B cell (primary cell): ENCODE results near the gene PPFIA2. TPM values are rescaled to one million over a fixed set of nuclear protein-coding genes. Genes with fewer than 3 reads are reported as not detected.

ENCODE experiments used
- ATAC-seq: fragments of 200-7000 bp; cut with Tn5 transposase; one replicate; pipeline ENCODE4 v1.10.0; 2021; ENCODE audit warnings: low read depth, mild to moderate bottlenecking, moderate number of reproducible peaks, moderate library complexity
- CTCF ChIA-PET: fragments of 350-600 bp; sonication (Branson Sonifier 250); formaldehyde crosslinking; loops from one replicate; lab custom pipeline; 2021; ENCODE audit warnings: antibody characterized with exemption, inconsistent platforms; lab: Charles Lee
- POLR2A ChIA-PET: fragments of 350-600 bp; sonication (Branson Sonifier 250); formaldehyde crosslinking; loops from one replicate; lab custom pipeline; 2021; ENCODE audit warnings: antibody characterized with exemption; lab: Charles Lee
- DNase-seq: peaks from one replicate; pipeline ENCODE4 v3.0.0; 2013
- H2AFZ ChIP-seq: 2 replicates; pipeline ENCODE4 v1.6.1; 2012; ENCODE audit warnings: mild to moderate bottlenecking, low read depth, low read length; ENCODE audit not compliant: insufficient read depth, poor library complexity, severe bottlenecking
- H3K27ac ChIP-seq, 2 donors: 1 replicate in 1 of 2; 2 replicates in 1 of 2; pipeline ENCODE4 v1.5.1; 2012 to 2013; ENCODE audit warnings: low read length in 2 of 2, mild to moderate bottlenecking in 2 of 2, moderate library complexity in 1 of 2
- H3K27me3 ChIP-seq, 4 experiments: fragments of 200-600 bp in 1 of 4; sonication (generic) in 1 of 4; replicated peaks in 1 of 4; 1 replicate in 2 of 4; 2 replicates in 2 of 4; pipeline versions ENCODE4 v1.6.1 to v1.7.0; 2013 to 2016; ENCODE audit warnings: low read length in 3 of 4, mild to moderate bottlenecking in 2 of 4, mixed read lengths in 1 of 4, moderate library complexity in 1 of 4; ENCODE audit not compliant: insufficient read depth in 4 of 4, control insufficient read depth in 3 of 4; ENCODE audit errors: control extremely low read depth in 1 of 4
- H3K36me3 ChIP-seq, 2 experiments: replicated peaks in 1 of 2; 1 replicate in 1 of 2; 2 replicates in 1 of 2; pipeline versions ENCODE4 v1.6.1 to v1.7.1; 2013; ENCODE audit warnings: low read length in 1 of 2; ENCODE audit not compliant: insufficient read depth in 2 of 2, control insufficient read depth in 1 of 2; ENCODE audit errors: control extremely low read depth in 1 of 2, extremely low read depth in 1 of 2
- H3K4me1 ChIP-seq, 2 donors: fragments of 200-600 bp in 1 of 2; sonication (generic) in 1 of 2; 1 replicate in 1 of 2; 2 replicates in 1 of 2; pipeline versions ENCODE4 v1.5.1 to v1.6.1; 2013 to 2017; ENCODE audit warnings: low read length in 2 of 2; ENCODE audit not compliant: control insufficient read depth in 2 of 2, insufficient read depth in 2 of 2
- H3K4me2 ChIP-seq: replicated peaks from 2 replicates; pipeline ENCODE3; 2012; ENCODE audit warnings: mild to moderate bottlenecking, low read depth, low read length; ENCODE audit not compliant: poor library complexity, severe bottlenecking
- H3K4me3 ChIP-seq, 5 experiments: fragments of 200-600 bp in 1 of 5; sonication (generic) in 1 of 5; 1 replicate in 3 of 5; 2 replicates in 2 of 5; pipeline versions ENCODE4 v1.5.1 to v1.7.0; 2011 to 2016; ENCODE audit warnings: low read length in 4 of 5, mild to moderate bottlenecking in 4 of 5, low read depth in 2 of 5, control low read depth in 1 of 5, moderate library complexity in 1 of 5; ENCODE audit not compliant: insufficient read depth in 1 of 5; ENCODE audit errors: control extremely low read depth in 1 of 5, extremely low read depth in 1 of 5
- H3K79me2 ChIP-seq: fragments of 200-600 bp; sonication (generic); one replicate; pipeline ENCODE4 v1.6.0; 2016; ENCODE audit warnings: low read length; ENCODE audit not compliant: control insufficient read depth, insufficient read depth
- H3K9ac ChIP-seq: fragments of 200-600 bp; sonication (generic); 2 replicates; pipeline ENCODE4 v1.6.1; 2017; ENCODE audit warnings: mild to moderate bottlenecking, low read length, moderate library complexity
- H3K9me3 ChIP-seq, 3 donors: one replicate each; pipeline versions ENCODE4 v1.6.1 to v1.7.1; 2013; ENCODE audit warnings: low read length in 2 of 3; ENCODE audit not compliant: control insufficient read depth in 2 of 3, insufficient read depth in 1 of 3; ENCODE audit errors: control extremely low read depth in 1 of 3
- H4K20me1 ChIP-seq: 2 replicates; pipeline ENCODE4 v1.6.0; 2012; ENCODE audit warnings: mild to moderate bottlenecking, low read length; ENCODE audit not compliant: insufficient read depth, control insufficient read depth, poor library complexity, severe bottlenecking
- H3K27ac Mint-ChIP-seq: one replicate; pipeline ENCODE4 v1.8.0; 2021; ENCODE audit warnings: mixed read lengths
- H3K27me3 Mint-ChIP-seq: one replicate; pipeline ENCODE4 v1.8.0; 2021; ENCODE audit warnings: mixed read lengths
- H3K4me1 Mint-ChIP-seq: one replicate; pipeline ENCODE4 v1.8.0; 2021; ENCODE audit warnings: mixed read lengths
- H3K4me3 Mint-ChIP-seq: one replicate; pipeline ENCODE4 v1.8.0; 2021; ENCODE audit warnings: mixed read lengths
- H3K9me3 Mint-ChIP-seq: one replicate; pipeline ENCODE4 v1.8.0; 2022; ENCODE audit warnings: mixed read lengths; ENCODE audit not compliant: insufficient read depth
- CTCF ChIP-seq: fragments of 200-600 bp; IDR thresholded peaks from one replicate; pipeline ENCODE4 v1.8.0; 2022; ENCODE audit warnings: antibody characterized with exemption, mild to moderate bottlenecking
- EZH2 ChIP-seq: IDR thresholded peaks from 2 replicates; pipeline ENCODE4 v1.6.1; 2012; ENCODE audit warnings: borderline replicate concordance, low read depth, mild to moderate bottlenecking, moderate library complexity, low read length; ENCODE audit not compliant: insufficient read depth, poor library complexity, severe bottlenecking
- WGBS: methylation state at CpG from one replicate; pipeline ENCODE4 v1.1.5; 2013; ENCODE audit warnings: missing lambda C conversion rate; ENCODE audit not compliant: insufficient coverage; 5-methylcytosine and 5-hydroxymethylcytosine counted together
- intact Hi-C: fragments of 100-400 bp; cut with micrococcal nuclease; formaldehyde crosslinking; loops from one replicate; pipeline ENCODE4 v1.10.0; 2022
- polyA plus RNA-seq: library from polyadenylated mRNA; depleted of rRNA; stranded (reverse); fragments of >200 nt; gene quantifications from 2 replicates; pipeline ENCODE4 v1.2.3, GENCODE V29; 2012
- total RNA-seq, 2 donors: library from RNA; stranded (reverse); fragments of 120-200 nt in 1 of 2; gene quantifications; 1 replicate in 1 of 2; 2 replicates in 1 of 2; pipeline versions ENCODE4 v1.2.3 to v1.2.4, GENCODE V29; 2013 to 2022

PPFIA2 gene
- total and polyA plus RNA-seq, 2 donors (not counting 1 experiment from before 2014, with no cell fraction given) = not detected

GRCh38 chr12:81502912-81503695 is 256.0 kb downstream of the PPFIA2 start:
- no peak overlapping the region for H3K27ac Mint-ChIP-seq
- WGBS = 0% methylated on average over 1 of the region's 3 CpGs
- no peaks in the 10 kb centered on the region for H3K36me3 ChIP-seq
- intact Hi-C loops = no loop called here
- DNase-seq = no peak
- no peak overlapping the region for H3K4me3 ChIP-seq
- CTCF ChIA-PET = no interaction called here
- no peak overlapping the region for H3K4me3 Mint-ChIP-seq
- no peaks in the 10 kb centered on the region for H3K27me3 ChIP-seq
- ATAC-seq = no peak
- H3K9me3 Mint-ChIP-seq = no peaks in the 10 kb centered on the region
- H3K4me2 ChIP-seq = no peak overlapping the region
- no peak overlapping the region for H3K27ac ChIP-seq
- no peaks in the 10 kb centered on the region for H4K20me1 ChIP-seq
- H3K4me1 Mint-ChIP-seq = no peaks in the 10 kb centered on the region
- H3K9me3 ChIP-seq = no peaks in the 10 kb centered on the region
- POLR2A ChIA-PET = no interaction called here
- no peaks in the 10 kb centered on the region for H3K27me3 Mint-ChIP-seq
- H3K9ac ChIP-seq = no peak overlapping the region
- H3K79me2 ChIP-seq = no peaks in the 10 kb centered on the region
- no peak overlapping the region for H2AFZ ChIP-seq
- TF ChIP-seq CTCF = no peak
- TF ChIP-seq EZH2 = no peak
- H3K4me1 ChIP-seq = no peaks in the 10 kb centered on the region

- WGBS = 73% methylated on average over 2 of the region's 2 CpGs
- Histone ChIP-seq H3K27ac (no peak overlapping the region), H3K4me2 (no peak overlapping the region), H3K9ac (no peak overlapping the region), H4K20me1 (no peaks in the 10 kb centered on the region), H3K4me1 (no peaks in the 10 kb centered on the region), H3K79me2 (no peaks in the 10 kb centered on the region), H3K36me3 (no peaks in the 10 kb centered on the region), H2AFZ (no peak overlapping the region), H3K9me3 (no peaks in the 10 kb centered on the region), H3K4me3 (no peak overlapping the region), H3K27me3 (no peaks in the 10 kb centered on the region)
- TF ChIP-seq EZH2 = no peak
- TF ChIP-seq CTCF = no peak
- Mint-ChIP-seq H3K4me1 (no peaks in the 10 kb centered on the region), H3K27me3 (no peaks in the 10 kb centered on the region), H3K4me3 (no peak overlapping the region), H3K27ac (no peak overlapping the region), H3K9me3 (no peaks in the 10 kb centered on the region)
- ATAC-seq (no peak), DNase-seq (no peak)
- POLR2A ChIA-PET = no interaction called here
- intact Hi-C loops = no loop called here
- CTCF ChIA-PET = no interaction called here
These were observed 258.4 kb downstream of the PPFIA2 start for GRCh38 chr12:81500788-81501187.
